Endodermal cell (in vitro differentiated cells): ENCODE measurements around the gene FHAD1. TPM values are rescaled to one million over a fixed set of nuclear protein-coding genes. Genes with fewer than 3 reads are reported as not detected.

Experiments
- DNase-seq: peaks from one replicate; pipeline ENCODE4 v3.0.0-alpha.2; 2017
- H3K27ac ChIP-seq: 2 replicates; pipeline ENCODE4 v1.5.1; 2013; ENCODE audit warnings: mild to moderate bottlenecking, low read depth, low read length, moderate library complexity
- H3K27me3 ChIP-seq: 2 replicates; pipeline ENCODE4 v1.6.1; 2013; ENCODE audit warnings: mild to moderate bottlenecking, low read length, moderate library complexity; ENCODE audit not compliant: insufficient read depth, control insufficient read depth, poor library complexity, severe bottlenecking
- H3K36me3 ChIP-seq: 2 replicates; pipeline ENCODE4 v1.7.0; 2013; ENCODE audit warnings: mild to moderate bottlenecking, low read length, moderate library complexity; ENCODE audit not compliant: control insufficient read depth, insufficient read depth
- H3K4me1 ChIP-seq: one replicate; pipeline ENCODE4 v1.7.0; 2013; ENCODE audit warnings: low read length; ENCODE audit not compliant: control insufficient read depth, insufficient read depth
- H3K4me3 ChIP-seq: 2 replicates; pipeline ENCODE4 v1.5.1; 2013; ENCODE audit warnings: mild to moderate bottlenecking, low read length, moderate library complexity
- H3K9ac ChIP-seq: 2 replicates; pipeline ENCODE4 v1.6.1; 2013; ENCODE audit warnings: mild to moderate bottlenecking, low read length, moderate library complexity; ENCODE audit not compliant: poor library complexity, severe bottlenecking; ENCODE audit errors: extremely low read depth
- H3K9me3 ChIP-seq: 2 replicates; pipeline ENCODE4 v1.6.1; 2013; ENCODE audit warnings: mild to moderate bottlenecking, low read length, moderate library complexity; ENCODE audit not compliant: control insufficient read depth
- H3K27ac Mint-ChIP-seq: 2 replicates; pipeline ENCODE4 v1.8.0; 2020; ENCODE audit warnings: mixed read lengths
- H3K27me3 Mint-ChIP-seq: 2 replicates; pipeline ENCODE4 v1.8.0; 2021; ENCODE audit warnings: mild to moderate bottlenecking, mixed read lengths; ENCODE audit not compliant: insufficient read depth
- H3K36me3 Mint-ChIP-seq: 2 replicates; pipeline ENCODE4 v1.8.0; 2020; ENCODE audit warnings: low read depth, mixed read lengths
- H3K4me1 Mint-ChIP-seq: 2 replicates; pipeline ENCODE4 v1.8.0; 2020; ENCODE audit warnings: mixed read lengths
- H3K4me3 Mint-ChIP-seq: 2 replicates; pipeline ENCODE4 v1.8.0; 2020; ENCODE audit warnings: mild to moderate bottlenecking, moderate library complexity, mixed read lengths
- H3K9me3 Mint-ChIP-seq: 2 replicates; pipeline ENCODE4 v1.8.0; 2020; ENCODE audit warnings: mild to moderate bottlenecking, mixed read lengths
- CTCF ChIP-seq: fragments of 200-600 bp; sonication (generic); conservative IDR thresholded peaks from 2 replicates; pipeline ENCODE4 v1.5.0; 2021; ENCODE audit warnings: antibody characterized with exemption, mild to moderate bottlenecking
- WGBS, 2 experiments: methylation state at CpG; one replicate each; pipeline versions ENCODE4 v1.1.5 to v1.1.7; 2013; ENCODE audit warnings: missing lambda C conversion rate in 2 of 2, mixed read lengths in 1 of 2; ENCODE audit not compliant: insufficient coverage in 1 of 2, insufficient read length in 1 of 2; 5-methylcytosine and 5-hydroxymethylcytosine counted together
- total RNA-seq, 2 donors: library from RNA; stranded (reverse); fragmentation: NEBNext Ultra II Directional in 1 of 2; extraction: Animal tissue kit (Norgen Biotek cat#: 25700) in 1 of 2; gene quantifications; 2 replicates in 1 of 2; 3 replicates in 1 of 2; pipeline ENCODE4 v1.2.1, GENCODE V29; 2021

Gene FHAD1
- total RNA-seq, 2 donors from 2014 or later, result 2.9 to 3.6 TPM

DNA sequence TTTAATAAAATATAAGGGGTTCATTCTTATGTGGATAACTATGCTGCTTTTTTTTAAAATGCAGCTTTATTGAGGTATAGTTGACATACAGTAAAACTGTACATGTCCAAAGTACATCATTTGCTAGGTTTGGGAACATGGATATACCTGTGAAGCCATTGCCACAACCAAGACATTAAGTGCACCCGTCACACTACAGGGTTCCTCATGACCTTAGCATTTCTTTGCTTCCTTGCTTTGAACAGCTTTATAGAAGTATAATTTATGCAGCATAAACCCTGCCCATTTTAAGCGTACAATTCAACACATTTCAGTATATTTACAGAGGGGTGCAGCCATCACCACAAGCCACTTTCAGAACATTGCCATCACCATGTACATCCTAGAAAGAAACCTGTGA lies 26.3 kb downstream of the FHAD1 start:
- Histone ChIP-seq H3K27me3 (peaks cover 4% of the 10 kb centered on the region), H3K9ac (no peak overlapping the region), H3K4me1 (no peaks in the 10 kb centered on the region), H3K9me3 (no peaks in the 10 kb centered on the region), H3K36me3 (no peaks in the 10 kb centered on the region), H3K27ac (no peak overlapping the region), H3K4me3 (no peak overlapping the region)
- Mint-ChIP-seq H3K9me3 (no peaks in the 10 kb centered on the region), H3K27me3 (peaks cover 14% of the 10 kb centered on the region), H3K4me3 (no peak overlapping the region), H3K27ac (no peak overlapping the region), H3K4me1 (no peaks in the 10 kb centered on the region), H3K36me3 (no peaks in the 10 kb centered on the region)
- DNase-seq, result no peak
- 81 to 100% methylated on average over 2 of the region's 2 CpGs for WGBS, 2 experiments
- TF ChIP-seq CTCF, result no peak

DNA sequence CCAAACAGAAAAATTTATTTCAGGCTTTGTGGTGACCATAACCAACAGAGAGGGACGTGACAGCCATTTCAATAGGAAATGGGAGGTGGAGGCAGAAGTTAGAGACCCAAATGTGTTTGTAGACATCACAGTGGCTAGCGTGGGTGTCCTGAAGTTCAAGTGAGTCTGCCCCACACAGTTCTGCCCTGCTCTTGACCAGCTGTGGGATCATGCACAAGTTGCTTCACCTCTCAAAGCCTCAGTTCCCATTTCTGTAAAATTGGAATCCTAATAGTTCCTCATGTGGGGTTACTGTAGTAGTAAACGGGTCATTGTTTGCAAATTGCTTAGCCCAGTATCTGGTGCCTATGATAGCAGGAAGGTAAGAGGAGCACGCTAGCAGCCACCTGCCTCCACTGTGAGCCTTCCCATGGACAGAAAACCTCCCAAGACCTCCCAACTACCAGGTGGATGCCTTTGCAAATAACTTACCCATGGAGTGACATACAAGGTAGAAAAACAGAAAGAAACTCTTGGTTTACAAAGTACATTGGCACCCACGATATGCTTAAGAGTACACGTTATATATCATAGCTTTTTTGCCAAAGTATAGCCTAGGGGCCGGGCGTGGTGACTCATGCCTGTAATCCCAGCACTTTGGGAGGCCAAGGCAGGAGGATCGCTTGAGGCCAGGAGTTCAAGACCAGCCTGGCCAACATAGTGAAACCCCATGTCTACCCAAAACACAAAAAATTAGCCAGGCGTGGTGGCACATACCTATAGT lies 29.1 kb downstream of the FHAD1 start:
- no peaks in the 10 kb centered on the region for H3K4me1 ChIP-seq
- no peak overlapping the region for H3K27ac ChIP-seq
- no peak for TF ChIP-seq CTCF
- H3K4me3 ChIP-seq, result no peak overlapping the region
- DNase-seq, result no peak
- no peaks in the 10 kb centered on the region for H3K36me3 ChIP-seq
- peaks cover 4% of the 10 kb centered on the region for H3K27me3 ChIP-seq
- Mint-ChIP-seq H3K36me3 (no peaks in the 10 kb centered on the region), H3K9me3 (no peaks in the 10 kb centered on the region), H3K27me3 (peaks cover 14% of the 10 kb centered on the region), H3K4me3 (no peak overlapping the region), H3K27ac (no peak overlapping the region), H3K4me1 (no peaks in the 10 kb centered on the region)
- 90 to 94% methylated on average over 8 to 10 of the region's 10 CpGs for WGBS, 2 experiments
- no peaks in the 10 kb centered on the region for H3K9me3 ChIP-seq
- no peak overlapping the region for H3K9ac ChIP-seq

GRCh38 chr1:15276691-15277446 lies 29.8 kb downstream of the FHAD1 start:
- Histone ChIP-seq H3K9ac (no peak overlapping the region), H3K27ac (no peak overlapping the region), H3K4me1 (no peaks in the 10 kb centered on the region), H3K9me3 (no peaks in the 10 kb centered on the region), H3K27me3 (peaks cover 3% of the 10 kb centered on the region), H3K4me3 (no peak overlapping the region), H3K36me3 (no peaks in the 10 kb centered on the region)
- no peaks in the 10 kb centered on the region for H3K9me3 Mint-ChIP-seq
- no peak overlapping the region for H3K4me3 Mint-ChIP-seq
- H3K4me1 Mint-ChIP-seq, result peaks cover 2% of the 10 kb centered on the region
- H3K27ac Mint-ChIP-seq, result no peak overlapping the region
- DNase-seq, result no peak
- 92 to 95% methylated on average over 7 to 11 of the region's 11 CpGs for WGBS, 2 experiments
- TF ChIP-seq CTCF, result no peak
- peaks cover 11% of the 10 kb centered on the region for H3K27me3 Mint-ChIP-seq
- no peaks in the 10 kb centered on the region for H3K36me3 Mint-ChIP-seq
